Peyer's patch (tissue), 4 donors: ENCODE data around the gene LARP1. TPM values are rescaled to one million over a fixed set of nuclear protein-coding genes. Genes with fewer than 3 reads are reported as not detected.

ENCODE experiments used
- DNase-seq, 3 donors: peaks; one replicate each; pipeline ENCODE4 v3.0.0-alpha.2; 2017 to 2019
- H3K27ac ChIP-seq, 4 donors: fragments of 200-600 bp; sonication (generic); one replicate each; pipeline ENCODE4 v1.5.1; 2016 to 2019
- H3K27me3 ChIP-seq, 2 donors: fragments of 200-600 bp; sonication (generic); one replicate each; pipeline ENCODE4 v1.5.1; 2019
- H3K36me3 ChIP-seq, 3 donors: fragments of 200-600 bp; sonication (generic); one replicate each; pipeline ENCODE4 v1.5.1; 2016 to 2019
- H3K4me1 ChIP-seq, 4 donors: fragments of 200-600 bp; sonication (generic); one replicate each; pipeline ENCODE4 v1.5.1; 2016 to 2019
- H3K4me3 ChIP-seq, 4 donors: fragments of 200-600 bp; sonication (generic); 1 replicate in 3 of 4; 2 replicates in 1 of 4; pipeline ENCODE4 v1.5.1; 2016 to 2019; ENCODE audit warnings: mild to moderate bottlenecking in 1 of 4
- H3K9me3 ChIP-seq, 4 donors: fragments of 200-600 bp; sonication (generic); one replicate each; pipeline ENCODE4 v1.5.1; 2016 to 2019; ENCODE audit warnings: mild to moderate bottlenecking in 1 of 4
- CTCF ChIP-seq, 6 experiments: fragments of 450-650 bp in 4 of 6; fragments of 200-600 bp in 2 of 6; sonication (generic) in 1 of 6; IDR thresholded peaks; one replicate each; pipeline ENCODE4 v1.5.1; 2017 to 2019; ENCODE audit warnings: antibody characterized with exemption in 6 of 6, mild to moderate bottlenecking in 3 of 6, moderate library complexity in 1 of 6
- POLR2A ChIP-seq, 2 donors: fragments of 450-650 bp; IDR thresholded peaks; one replicate each; pipeline ENCODE4 v1.5.1; 2017; ENCODE audit warnings: antibody characterized with exemption in 2 of 2, mild to moderate bottlenecking in 2 of 2, moderate library complexity in 2 of 2
- total RNA-seq, 4 donors: library from RNA; depleted of rRNA; stranded (reverse); fragments of >200 nt; gene quantifications; one replicate each; pipeline ENCODE4 v1.1.0, GENCODE V29; 2016

LARP1 gene
- total RNA-seq, 4 donors from 2014 or later, result 84.1 to 177 (median 127) TPM

- no peak overlapping the region for H3K27ac ChIP-seq
- no peaks in the 10 kb centered on the region for H3K27me3 ChIP-seq
- H3K4me1 ChIP-seq, result peaks cover 0 to 15% (median 0%) of the 10 kb centered on the region in 4 donors
- H3K4me3 ChIP-seq, result no peak overlapping the region
- TF ChIP-seq CTCF (IDR thresholded peaks at IDR 0.05), result no peak
- TF ChIP-seq POLR2A (IDR thresholded peaks at IDR 0.05), result no peak
- no peak for DNase-seq
- no peaks in the 10 kb centered on the region for H3K9me3 ChIP-seq
- peaks cover 0 to 58% (median 0%) of the 10 kb centered on the region in 3 donors for H3K36me3 ChIP-seq
Measured at GRCh38 chr5:154791535-154791934, 36.4 kb downstream of the LARP1 start.

GRCh38 chr5:154793599-154794524 is 38.7 kb downstream of the LARP1 start:
- Histone ChIP-seq H3K27ac (no peak overlapping the region), H3K36me3 (peaks cover 0 to 78% (median 0%) of the 10 kb centered on the region in 3 donors), H3K4me3 (no peak overlapping the region), H3K4me1 (peaks cover 0 to 5% (median 0%) of the 10 kb centered on the region in 4 donors), H3K9me3 (no peaks in the 10 kb centered on the region), H3K27me3 (no peaks in the 10 kb centered on the region)
- TF ChIP-seq POLR2A (IDR thresholded peaks at IDR 0.05) (no peak), CTCF (IDR thresholded peaks at IDR 0.05) (no peak)
- DNase-seq, result no peak

GRCh38 chr5:154794525-154795234 is 39.5 kb downstream of the LARP1 start:
- H3K27ac ChIP-seq, result peak overlapping the region in 1 of 4 donors; percentile 39
- no peak for DNase-seq
- H3K27me3 ChIP-seq, result no peaks in the 10 kb centered on the region
- no peak for TF ChIP-seq POLR2A (IDR thresholded peaks at IDR 0.05)
- no peak for TF ChIP-seq CTCF (IDR thresholded peaks at IDR 0.05)
- H3K36me3 ChIP-seq, result peaks cover 0 to 86% (median 0%) of the 10 kb centered on the region in 3 donors
- H3K4me1 ChIP-seq, result peaks cover 0 to 5% (median 0%) of the 10 kb centered on the region in 4 donors
- H3K4me3 ChIP-seq, result no peak overlapping the region
- H3K9me3 ChIP-seq, result no peaks in the 10 kb centered on the region

- H3K36me3 ChIP-seq, result peaks cover 0 to 90% (median 0%) of the 10 kb centered on the region in 3 donors
- TF ChIP-seq POLR2A (IDR thresholded peaks at IDR 0.05), result no peak
- TF ChIP-seq CTCF (IDR thresholded peaks at IDR 0.05), result no peak
- H3K4me3 ChIP-seq, result no peak overlapping the region
- H3K27me3 ChIP-seq, result no peaks in the 10 kb centered on the region
- no peak for DNase-seq
- H3K4me1 ChIP-seq, result peaks cover 0 to 8% (median 0%) of the 10 kb centered on the region in 4 donors
- H3K27ac ChIP-seq, result no peak overlapping the region
- H3K9me3 ChIP-seq, result no peaks in the 10 kb centered on the region
Measured at GRCh38 chr5:154795235-154795596, 40.0 kb downstream of the LARP1 start.

- H3K27ac ChIP-seq, result no peak overlapping the region
- DNase-seq, result no peak
- H3K9me3 ChIP-seq, result no peaks in the 10 kb centered on the region
- H3K36me3 ChIP-seq, result peaks cover 0 to 90% (median 0%) of the 10 kb centered on the region in 3 donors
- peaks cover 0 to 13% (median 0%) of the 10 kb centered on the region in 4 donors for H3K4me1 ChIP-seq
- TF ChIP-seq CTCF (IDR thresholded peaks at IDR 0.05), result no peak
- H3K4me3 ChIP-seq, result no peak overlapping the region
- no peaks in the 10 kb centered on the region for H3K27me3 ChIP-seq
Measured at GRCh38 chr5:154797762-154798161, 42.6 kb downstream of the LARP1 start.
